ENCODE measurements around the gene NCAPD2. TPM values are rescaled to one million over a fixed set of nuclear protein-coding genes. Genes with fewer than 3 reads are reported as not detected.

NCAPD2 gene
- total RNA-seq, 1 experiment from 2014 or later: 114 TPM

GRCh38 chr12:6464531-6464930, 29.4 kb upstream of the NCAPD2 start:
- no peak overlapping the region for H3K23ac ChIP-seq (ENCODE audit: insufficient read length, low read depth, low read length)
- no peak for TF ChIP-seq CTCF (conservative IDR thresholded peaks at IDR 0.05)
- no peaks in the 10 kb centered on the region for H3K9me3 Mint-ChIP-seq
- H3K4me2 ChIP-seq (ENCODE audit: insufficient read depth, insufficient read length, low read length): no peak overlapping the region
- H3K18ac ChIP-seq (ENCODE audit: insufficient read length, low read depth, low read length): no peak overlapping the region
- H3K27me3 ChIP-seq (ENCODE audit: insufficient read depth, low read length): no peaks in the 10 kb centered on the region
- no peak overlapping the region for H2BK20ac ChIP-seq (ENCODE audit: low read depth, low read length, poor library complexity, severe bottlenecking)
- H3K9me3 ChIP-seq (ENCODE audit: control insufficient read depth, low read depth, low read length): no peaks in the 10 kb centered on the region
- H3K56ac ChIP-seq (ENCODE audit: insufficient read length, low read depth, low read length): no peak overlapping the region
- no peak overlapping the region for H2AK5ac ChIP-seq (ENCODE audit: insufficient read length, low read length)
- H3K4me1 ChIP-seq (ENCODE audit: insufficient read depth, low read length): no peaks in the 10 kb centered on the region
- peaks cover 9 to 20% of the 10 kb centered on the region in 2 experiments for H3K4me1 Mint-ChIP-seq
- H4K5ac ChIP-seq (ENCODE audit: insufficient read length, low read depth, low read length): no peak overlapping the region
- H3K4me3 Mint-ChIP-seq: no peak overlapping the region; a peak in 1 of 5 replicates
- H3K79me2 ChIP-seq (ENCODE audit: insufficient read depth, low read length): no peaks in the 10 kb centered on the region; the same call in 1 of the 2 replicates
- no peak overlapping the region for H3T11ph ChIP-seq (ENCODE audit: low read length)
- H2BK15ac ChIP-seq (ENCODE audit: low read depth, low read length): no peak overlapping the region
- no peak overlapping the region for H2BK120ac ChIP-seq (ENCODE audit: low read depth, low read length, poor library complexity, severe bottlenecking)
- no peaks in the 10 kb centered on the region for H3K23me2 ChIP-seq (ENCODE audit: insufficient read length, low read depth, low read length, poor library complexity, severe bottlenecking)
- no peak overlapping the region for H3K4ac ChIP-seq (ENCODE audit: low read depth, low read length)
- no peaks in the 10 kb centered on the region for H3K79me1 ChIP-seq (ENCODE audit: insufficient read depth, low read depth, low read length, poor library complexity, severe bottlenecking)
- H2BK12ac ChIP-seq (ENCODE audit: insufficient read length, low read depth, low read length): no peak overlapping the region
- DNase-seq: no peak
- H3K36me3 Mint-ChIP-seq (ENCODE audit: insufficient read depth in 1 of 3, low read depth in 3 of 3): peaks cover 33 to 76% (median 56%) of the 10 kb centered on the region in 3 experiments
- H4K8ac ChIP-seq (replicated peaks; ENCODE audit: insufficient read length, low read depth, low read length): no peak overlapping the region
- H3K27ac ChIP-seq (ENCODE audit: insufficient read length, low read depth, low read length): no peak overlapping the region
- H2AFZ ChIP-seq (ENCODE audit: low read length): no peak overlapping the region
- no peak overlapping the region for H3K14ac ChIP-seq (ENCODE audit: insufficient read depth, low read length)
- peaks cover 5% of the 10 kb centered on the region; the same call in 1 of the 2 replicates for H3K27me3 Mint-ChIP-seq (ENCODE audit: low read depth)
- H3K9ac ChIP-seq (ENCODE audit: extremely low read depth, insufficient read length, low read length): no peak overlapping the region
- no peak overlapping the region for H4K91ac ChIP-seq (ENCODE audit: insufficient read length, low read depth, low read length)
- H3K27ac Mint-ChIP-seq: peak overlapping the region in 2 of 3 experiments; percentile 37 to 80; a peak in 3 of 7 replicates
- no peak overlapping the region for H2BK5ac ChIP-seq (ENCODE audit: insufficient read length, low read length)
- no peaks in the 10 kb centered on the region for H4K20me1 ChIP-seq (ENCODE audit: control insufficient read depth, insufficient read depth, insufficient read length)
- no CpG with 5 or more reads among the region's 8 CpGs for WGBS (ENCODE audit: extremely low coverage, insufficient read length, low lambda C conversion rate)

Measured in H9 (cell line).